Erythroblast (primary cell): ENCODE measurements around the gene CSTPP1.

Experiments used
- GATA1 ChIP-seq: IDR thresholded peaks from 2 replicates; pipeline ENCODE4 v1.6.1; 2011; ENCODE audit warnings: low read depth, mild to moderate bottlenecking, control low read depth, low read length, moderate library complexity
- POLR2A ChIP-seq: IDR thresholded peaks from 2 replicates; pipeline ENCODE4 v1.6.1; 2011; ENCODE audit warnings: mild to moderate bottlenecking, low read length

DNA sequence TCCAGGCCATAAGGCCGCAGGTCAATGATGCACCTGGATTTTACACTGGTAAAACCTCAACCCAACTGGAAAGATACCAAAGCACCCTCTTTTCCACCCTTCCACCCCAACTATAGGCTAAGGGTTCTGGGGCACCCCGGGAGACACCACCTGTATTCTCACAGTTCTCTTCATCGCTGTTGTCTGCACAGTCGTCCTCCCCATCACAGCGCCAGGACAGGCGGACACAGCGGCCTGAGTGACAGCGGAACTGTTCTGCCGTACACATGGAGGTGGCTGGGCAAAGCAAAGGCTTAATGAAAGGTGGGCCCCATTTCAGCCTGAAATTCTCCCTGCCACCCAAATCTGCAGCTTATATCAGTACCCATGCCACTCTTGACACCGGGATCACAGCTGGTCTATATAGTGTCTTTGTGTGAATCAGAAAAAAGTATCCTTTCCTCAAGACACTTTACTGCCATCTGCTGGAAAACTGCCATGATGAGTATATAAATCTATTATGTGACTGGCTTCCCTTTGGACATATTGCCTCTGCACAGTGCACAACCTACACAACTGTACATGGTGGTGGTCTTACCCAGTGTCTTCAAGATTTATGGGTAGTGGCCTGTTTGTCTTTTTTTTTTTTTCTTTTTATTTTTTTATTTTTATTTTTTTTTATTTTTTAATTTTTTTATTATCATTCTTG lies 39.7 kb upstream of the CSTPP1 start:
- TF ChIP-seq POLR2A (no peak), GATA1 (no peak)
